Pericardium fibroblast (primary cell): ENCODE data around the gene MAGI2. TPM values are rescaled to one million over a fixed set of nuclear protein-coding genes. Genes with fewer than 3 reads are reported as not detected.

Experiments used
- total RNA-seq: library from RNA; depleted of rRNA; stranded (reverse); fragments of >200 nt; gene quantifications from 2 replicates; pipeline ENCODE4 v1.2.3, GENCODE V29; 2015

Gene MAGI2
- total RNA-seq: 4.0 and 6.3 TPM in 2 replicates

GRCh38 chr7:79453558-79454360 is at the start of gene MAGI2:
Gene MAGI2 (minus strand): TSS chr7:79453667. CDS start chr7:79453320, 347 bp downstream.

